ENCODE results near the gene RAD9B. TPM values are rescaled to one million over a fixed set of nuclear protein-coding genes. Genes with fewer than 3 reads are reported as not detected.
A peak's percentile ranks its signal among the peaks of the same experiment; 100 is the strongest.
"Not testable (repeated sequence)": the region's sequence is repeated elsewhere in the genome, so short reads cannot be mapped to it uniquely, and the experiment has no call there.

Gene RAD9B
- polyA plus RNA-seq, 3 donors from 2014 or later: 0.93 to 1.0 TPM; not detected in 1

DNA sequence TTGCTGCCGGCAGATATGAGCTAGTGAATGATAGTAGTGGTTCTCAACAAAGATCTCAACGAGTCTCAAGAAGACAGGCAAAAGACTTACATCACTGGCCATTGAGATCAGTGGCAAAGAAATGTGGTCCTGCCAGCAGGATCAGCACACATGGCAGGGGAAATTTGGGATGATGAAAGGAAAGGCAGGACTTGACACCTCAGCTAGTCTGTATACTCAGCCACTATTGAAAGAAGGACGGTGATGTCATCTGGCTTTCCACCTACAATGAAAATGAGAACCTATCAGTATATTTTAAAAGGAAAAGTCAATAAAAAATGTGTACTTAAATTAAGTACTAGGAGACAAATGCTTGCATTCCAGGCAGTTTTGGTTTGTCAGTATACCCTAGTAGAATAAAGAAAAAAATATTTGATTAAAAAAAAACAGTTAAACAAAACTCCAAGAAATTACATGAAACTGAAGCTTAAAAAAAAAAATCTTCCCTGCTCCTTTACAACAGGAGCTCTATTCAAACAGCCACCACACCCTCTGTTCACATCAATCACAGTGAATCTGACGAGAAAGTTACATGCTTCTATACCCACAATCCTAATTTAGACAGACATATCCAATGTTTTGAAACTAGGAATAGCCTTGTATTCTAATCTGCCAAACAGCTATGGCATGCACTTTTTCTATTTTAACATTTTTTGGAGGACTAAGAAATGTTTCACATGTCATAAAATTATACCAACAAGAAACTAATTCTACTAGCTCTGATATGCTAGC lies 34.9 kb downstream of the RAD9B start:
- Mint-ChIP-seq H3K36me3 (peaks cover 3 to 29% (median 9%) of the 10 kb centered on the region in 3 donors), H3K27ac (peak overlapping the region in 2 of 6 donors; percentile 18 to 23), H3K27me3 (ENCODE audit: low read depth in 3 of 3) (no peaks in the 10 kb centered on the region), H3K4me1 (peaks cover 2 to 27% of the 10 kb centered on the region in 2 donors), H3K4me3 (no peak overlapping the region), H3K9me3 (no peaks in the 10 kb centered on the region)
- no peak for DNase-seq

DNA sequence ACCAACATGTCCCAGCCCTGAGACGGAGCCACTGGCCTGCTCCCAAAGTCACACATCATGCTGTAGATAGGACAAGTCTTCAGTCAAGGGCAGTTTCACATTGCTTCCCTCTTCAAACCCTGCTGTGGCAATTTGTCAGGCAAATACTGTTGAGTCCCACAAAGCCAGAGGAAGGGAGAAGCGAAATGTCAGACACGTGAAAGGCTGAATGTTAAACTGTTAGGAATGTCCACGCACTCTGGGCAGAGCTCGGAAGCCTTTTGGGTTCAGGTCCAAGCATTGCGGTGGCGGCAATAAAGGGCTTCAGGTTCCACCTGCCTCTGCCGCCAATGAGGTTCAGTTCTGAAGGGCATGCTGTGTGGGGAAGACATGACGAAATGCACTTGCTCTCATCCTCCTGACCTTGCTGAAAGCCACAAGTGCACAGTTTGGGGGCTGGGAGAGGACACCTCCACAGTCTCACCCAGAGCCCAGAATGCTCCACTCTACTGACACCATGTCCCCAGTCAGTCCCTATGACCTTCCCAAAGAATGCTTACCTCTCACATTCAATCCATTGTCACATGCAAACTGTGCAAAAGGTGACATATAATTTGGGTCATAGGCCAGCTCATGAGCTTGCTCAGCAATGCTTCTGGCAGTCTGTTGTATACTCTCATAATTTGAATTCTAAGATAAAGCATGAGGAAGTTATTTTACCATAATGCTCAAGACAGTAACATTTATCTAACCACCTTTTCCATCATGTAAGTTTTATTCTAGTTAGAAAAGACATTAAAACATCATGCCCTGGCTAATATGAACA lies 35.7 kb downstream of the RAD9B start:
- Mint-ChIP-seq H3K4me3 (no peak overlapping the region), H3K36me3 (peaks cover 3 to 29% (median 9%) of the 10 kb centered on the region in 3 donors), H3K9me3 (no peaks in the 10 kb centered on the region), H3K27me3 (ENCODE audit: low read depth in 3 of 3) (no peaks in the 10 kb centered on the region), H3K4me1 (peaks cover 2 to 27% of the 10 kb centered on the region in 2 donors), H3K27ac (peak overlapping the region in 1 of 6 donors; percentile 67)
- no peak for DNase-seq

DNA sequence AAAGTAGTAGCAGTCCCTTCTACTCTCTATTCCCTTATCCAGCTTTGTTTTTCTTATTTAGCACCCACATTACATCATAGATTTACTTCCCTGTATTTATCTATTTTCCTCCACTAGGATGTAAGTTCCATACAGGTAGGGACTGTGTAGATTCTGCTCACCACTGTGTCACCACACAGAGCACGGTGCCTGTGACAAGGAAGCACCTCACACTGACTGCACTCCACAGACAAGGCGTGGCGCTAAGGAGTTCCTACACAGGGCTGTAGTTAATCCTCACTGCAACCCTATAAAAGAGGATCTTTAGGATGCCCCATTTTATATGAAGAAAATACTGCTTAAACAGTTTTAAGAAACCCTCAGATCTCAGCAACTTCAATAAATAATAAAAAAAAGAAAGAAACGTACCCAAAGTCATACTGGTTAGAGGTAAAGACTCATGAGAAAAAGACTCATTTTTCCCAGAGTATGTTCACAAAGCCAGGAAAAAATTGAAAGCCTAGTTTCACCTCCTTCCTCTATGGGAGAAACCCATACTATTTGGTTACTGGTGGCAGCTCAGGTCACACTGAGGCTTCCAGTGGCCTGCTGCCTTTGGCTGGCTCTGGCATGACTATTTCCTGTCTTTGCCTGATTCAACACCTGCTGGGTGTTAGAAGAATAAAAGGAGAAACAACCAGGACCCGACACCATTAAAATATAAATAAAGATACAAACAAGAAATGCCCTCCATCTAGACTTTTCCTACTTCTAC lies 36.9 kb downstream of the RAD9B start:
- Mint-ChIP-seq H3K4me1 (peaks cover 8 to 38% of the 10 kb centered on the region in 2 donors), H3K4me3 (peak overlapping the region in 1 of 5 donors; percentile 39), H3K27me3 (ENCODE audit: low read depth in 3 of 3) (peaks cover 0 to 2% (median 0%) of the 10 kb centered on the region in 3 donors), H3K36me3 (peaks cover 3 to 29% (median 9%) of the 10 kb centered on the region in 3 donors), H3K9me3 (no peaks in the 10 kb centered on the region), H3K27ac (peak overlapping the region in 4 of 6 donors; percentile 7 to 73 (median 42))
- DNase-seq: no peak

DNA sequence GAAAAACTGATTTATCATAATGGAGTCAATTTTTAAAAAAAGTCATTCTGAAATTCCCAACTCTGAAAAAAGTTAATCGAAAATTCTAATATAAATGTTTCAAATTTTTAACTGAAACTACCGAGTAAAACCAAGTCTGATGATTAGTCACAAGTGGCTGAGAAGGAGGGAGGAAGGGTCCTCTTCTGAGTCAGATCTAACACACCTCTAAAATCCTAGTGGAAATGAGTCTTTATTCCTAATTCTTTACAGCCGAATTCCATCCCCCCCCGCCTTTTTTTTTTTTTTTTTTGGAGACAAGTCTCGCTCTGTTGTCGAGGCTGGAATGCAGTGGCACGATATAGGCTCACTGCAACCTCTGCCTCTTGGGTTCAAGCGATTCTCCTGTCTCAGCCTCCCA lies 37.9 kb downstream of the RAD9B start:
- no peak for DNase-seq
- H3K4me1 Mint-ChIP-seq: peaks cover 8 to 32% of the 10 kb centered on the region in 2 donors
- peaks cover 3 to 27% (median 9%) of the 10 kb centered on the region in 3 donors for H3K36me3 Mint-ChIP-seq
- H3K4me3 Mint-ChIP-seq: no peak overlapping the region
- no peak overlapping the region for H3K27ac Mint-ChIP-seq
- no peaks in the 10 kb centered on the region for H3K9me3 Mint-ChIP-seq
- H3K27me3 Mint-ChIP-seq (ENCODE audit: low read depth in 3 of 3): peaks cover 0 to 2% (median 0%) of the 10 kb centered on the region in 3 donors

DNA sequence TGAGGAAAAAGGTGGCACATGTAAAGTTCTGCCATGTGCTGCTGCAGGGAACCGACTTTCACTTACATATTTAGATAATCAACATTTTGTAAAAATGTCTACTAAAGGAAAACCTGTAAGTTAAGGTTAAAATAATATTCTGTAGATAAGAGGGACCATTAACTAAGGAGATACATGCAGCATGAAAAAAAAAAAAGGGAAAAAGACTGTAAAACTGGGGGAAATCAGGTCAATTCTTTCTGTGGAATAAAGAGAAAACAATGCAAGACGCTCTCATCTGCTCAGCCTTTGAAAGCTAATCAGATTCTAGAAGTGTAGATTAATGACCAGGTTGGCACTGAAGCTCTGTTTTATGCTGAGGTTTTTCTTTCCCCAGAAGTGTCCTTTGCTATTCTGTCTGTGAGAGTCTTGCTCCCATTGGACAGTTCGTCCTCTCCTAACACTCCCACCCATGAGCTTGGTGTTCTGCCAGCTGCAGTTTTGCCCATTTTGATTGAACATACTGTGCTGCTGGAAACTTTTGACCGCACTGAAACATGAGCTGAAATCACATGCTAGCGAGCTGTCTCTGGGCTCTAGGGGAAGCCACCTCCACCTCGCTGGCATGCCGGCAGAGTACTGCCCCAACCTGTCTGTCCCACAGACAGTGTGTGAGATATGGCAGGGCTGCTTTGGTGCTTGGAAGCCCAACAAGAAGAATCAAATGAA lies 41.3 kb downstream of the RAD9B start:
- peaks cover 0 to 17% (median 3%) of the 10 kb centered on the region in 3 donors for H3K36me3 Mint-ChIP-seq
- H3K27ac Mint-ChIP-seq: peak overlapping the region in 4 of 6 donors; percentile 24 to 71 (median 31)
- no peak overlapping the region for H3K4me3 Mint-ChIP-seq
- H3K4me1 Mint-ChIP-seq: peaks cover 12 to 52% of the 10 kb centered on the region in 2 donors
- H3K9me3 Mint-ChIP-seq: no peaks in the 10 kb centered on the region
- H3K27me3 Mint-ChIP-seq (ENCODE audit: low read depth in 3 of 3): peaks cover 0 to 2% (median 2%) of the 10 kb centered on the region in 3 donors
- DNase-seq: no peak

DNA sequence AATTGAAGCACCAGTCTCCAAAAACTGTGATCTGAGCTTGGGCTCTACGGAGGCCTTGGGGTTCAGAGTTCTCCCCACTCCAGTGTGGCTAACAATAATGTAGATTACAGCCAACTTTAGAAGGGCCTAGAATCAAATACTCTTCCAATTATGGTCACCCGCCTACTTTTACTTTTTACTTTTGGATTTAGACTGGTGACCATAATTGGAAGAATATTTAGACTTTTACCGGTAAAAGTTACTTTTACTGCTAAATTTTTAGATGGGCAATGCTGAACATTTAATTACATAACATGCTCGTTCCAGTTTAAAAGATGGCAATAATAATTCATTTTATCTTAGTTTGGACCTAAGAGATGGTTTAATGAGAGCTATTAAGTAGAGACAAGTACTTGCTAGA lies 41.8 kb downstream of the RAD9B start:
- no peak for DNase-seq
- H3K27me3 Mint-ChIP-seq (ENCODE audit: low read depth in 3 of 3): peaks cover 0 to 2% (median 2%) of the 10 kb centered on the region in 3 donors
- no peak overlapping the region for H3K4me3 Mint-ChIP-seq
- H3K9me3 Mint-ChIP-seq: no peaks in the 10 kb centered on the region
- peaks cover 0 to 13% (median under 1%) of the 10 kb centered on the region in 3 donors for H3K36me3 Mint-ChIP-seq
- H3K4me1 Mint-ChIP-seq: peaks cover 11 to 54% of the 10 kb centered on the region in 2 donors
- H3K27ac Mint-ChIP-seq: peak overlapping the region in 2 of 6 donors; percentile 24 to 35

DNA sequence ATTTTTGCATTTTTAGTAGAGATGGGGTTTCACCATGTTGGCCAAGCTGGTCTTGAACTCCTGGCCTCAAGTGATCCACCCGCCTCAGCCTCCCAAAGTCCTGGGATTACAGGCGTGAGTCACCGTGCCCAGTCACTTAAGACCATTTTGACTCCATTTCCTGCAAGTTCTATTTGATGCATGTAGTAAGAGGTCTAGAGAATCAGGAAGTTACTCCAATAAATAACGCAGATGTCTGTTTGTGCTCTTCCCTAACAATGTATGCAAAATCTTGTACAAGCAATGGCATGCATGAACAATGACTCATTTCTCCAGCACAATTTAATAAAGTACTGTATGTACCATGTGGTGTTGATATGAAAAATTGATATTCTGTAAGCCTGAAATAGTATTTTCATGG lies 43.1 kb downstream of the RAD9B start:
- not testable (repeated sequence) for H3K4me3 Mint-ChIP-seq; H3K27me3 Mint-ChIP-seq (ENCODE audit: low read depth in 3 of 3); H3K9me3 Mint-ChIP-seq; DNase-seq
- peaks cover 0 to 11% (median 0%) of the 10 kb centered on the region in 3 donors for H3K36me3 Mint-ChIP-seq
- peaks cover 17 to 56% of the 10 kb centered on the region in 2 donors for H3K4me1 Mint-ChIP-seq
- peak overlapping the region in 1 of 6 donors; percentile 26 for H3K27ac Mint-ChIP-seq

DNA sequence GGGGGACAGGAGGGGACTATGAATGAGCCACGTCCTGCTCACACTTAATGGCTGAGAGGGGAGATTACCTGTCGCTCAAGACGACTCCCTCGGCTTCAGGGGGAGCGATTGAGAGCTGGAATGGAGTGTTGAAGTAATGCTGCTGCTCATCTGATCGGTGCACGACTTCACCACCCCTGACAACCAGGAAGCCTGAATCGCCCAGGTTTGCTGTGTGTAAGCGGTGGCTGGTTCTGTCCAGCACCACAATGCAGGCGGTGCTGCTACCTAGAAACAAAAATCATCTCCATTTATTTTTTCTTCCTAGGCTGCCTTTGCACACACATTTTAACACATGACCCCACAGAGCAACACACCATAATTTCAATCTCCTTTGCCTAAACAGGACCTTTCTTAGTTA lies 43.7 kb downstream of the RAD9B start:
- H3K36me3 Mint-ChIP-seq: peaks cover 0 to 15% (median 0%) of the 10 kb centered on the region in 3 donors
- H3K9me3 Mint-ChIP-seq: no peaks in the 10 kb centered on the region
- no peak overlapping the region for H3K4me3 Mint-ChIP-seq
- peaks cover 0 to 2% (median 2%) of the 10 kb centered on the region in 3 donors for H3K27me3 Mint-ChIP-seq (ENCODE audit: low read depth in 3 of 3)
- H3K27ac Mint-ChIP-seq: peak overlapping the region in 3 of 6 donors; percentile 14 to 53 (median 26)
- peaks cover 18 to 61% of the 10 kb centered on the region in 2 donors for H3K4me1 Mint-ChIP-seq
- DNase-seq: no peak

DNA sequence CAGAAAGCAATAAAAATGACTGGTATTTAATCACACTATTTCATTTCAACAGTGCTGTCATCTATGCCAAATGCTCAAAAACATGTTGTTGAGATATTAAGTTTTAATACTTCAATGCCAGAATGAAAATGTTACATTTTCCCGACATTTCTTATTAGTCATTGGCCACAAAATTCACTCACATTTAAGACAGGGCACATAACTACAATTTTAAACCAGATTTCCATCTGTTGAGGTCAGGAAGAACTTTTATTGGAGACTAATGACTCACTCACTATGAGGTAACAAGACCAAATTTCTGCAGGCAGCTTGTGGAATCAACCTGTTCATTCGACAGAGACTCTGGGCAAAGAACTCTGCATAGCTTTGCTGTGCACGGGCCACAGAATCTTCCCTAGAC lies 44.2 kb downstream of the RAD9B start:
- Mint-ChIP-seq H3K4me1 (peaks cover 20 to 64% of the 10 kb centered on the region in 2 donors), H3K9me3 (no peaks in the 10 kb centered on the region), H3K27ac (peak overlapping the region in 2 of 6 donors; percentile 14 to 53), H3K27me3 (ENCODE audit: low read depth in 3 of 3) (peaks cover 0 to 2% (median 2%) of the 10 kb centered on the region in 3 donors), H3K36me3 (peaks cover 0 to 16% (median 0%) of the 10 kb centered on the region in 3 donors), H3K4me3 (no peak overlapping the region)
- no peak for DNase-seq

DNA sequence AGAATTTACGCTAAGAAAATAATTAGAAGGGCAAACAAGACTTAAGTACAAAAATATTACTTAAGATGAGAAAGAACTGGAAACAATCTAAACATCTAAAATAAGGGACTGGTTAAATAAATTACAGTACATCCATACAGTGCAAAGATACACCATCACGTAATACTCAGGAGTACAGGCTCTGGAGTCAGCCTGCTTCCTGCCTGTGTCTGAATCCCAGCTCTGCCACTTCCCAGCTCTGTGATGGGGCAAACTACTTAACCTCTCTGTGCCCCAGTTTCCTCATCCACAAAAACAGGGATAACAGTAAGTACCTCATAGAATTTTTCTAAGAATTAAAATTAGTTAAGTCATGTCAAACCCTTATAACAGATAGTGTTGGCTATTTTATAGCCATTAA lies 45.0 kb downstream of the RAD9B start:
- Mint-ChIP-seq H3K36me3 (peaks cover 0 to 16% (median 0%) of the 10 kb centered on the region in 3 donors), H3K4me1 (peaks cover 23 to 70% of the 10 kb centered on the region in 2 donors), H3K27me3 (ENCODE audit: low read depth in 3 of 3) (peaks cover 0 to 2% (median 2%) of the 10 kb centered on the region in 3 donors), H3K27ac (no peak overlapping the region), H3K4me3 (no peak overlapping the region), H3K9me3 (no peaks in the 10 kb centered on the region)
- no peak for DNase-seq

DNA sequence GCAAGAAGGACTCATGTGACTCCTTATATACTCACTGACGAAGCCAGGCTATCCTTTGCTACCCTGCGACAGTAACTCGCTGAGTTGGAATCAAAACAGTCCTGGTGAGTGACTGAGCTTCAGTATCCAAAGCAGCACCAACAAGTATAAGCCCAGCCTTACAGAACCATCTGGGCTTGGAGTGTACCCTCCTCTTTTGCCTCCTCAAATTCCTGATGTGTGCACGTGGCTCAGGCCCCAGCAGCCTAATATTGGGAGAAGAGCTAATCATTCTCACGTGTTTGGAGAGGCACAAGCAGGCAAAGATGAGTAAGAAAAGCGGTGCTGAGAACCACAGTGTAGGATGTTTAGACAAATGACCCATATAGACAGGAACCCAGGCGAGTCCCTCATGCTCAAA lies 46.5 kb downstream of the RAD9B start:
- no peak overlapping the region for H3K4me3 Mint-ChIP-seq
- no peaks in the 10 kb centered on the region for H3K9me3 Mint-ChIP-seq
- H3K27ac Mint-ChIP-seq: peak overlapping the region in 1 of 6 donors; percentile 43
- no peak for DNase-seq
- peaks cover 23 to 66% of the 10 kb centered on the region in 2 donors for H3K4me1 Mint-ChIP-seq
- peaks cover 0 to 2% (median under 1%) of the 10 kb centered on the region in 3 donors for H3K27me3 Mint-ChIP-seq (ENCODE audit: low read depth in 3 of 3)
- H3K36me3 Mint-ChIP-seq: peaks cover 0 to 16% (median 0%) of the 10 kb centered on the region in 3 donors

DNA sequence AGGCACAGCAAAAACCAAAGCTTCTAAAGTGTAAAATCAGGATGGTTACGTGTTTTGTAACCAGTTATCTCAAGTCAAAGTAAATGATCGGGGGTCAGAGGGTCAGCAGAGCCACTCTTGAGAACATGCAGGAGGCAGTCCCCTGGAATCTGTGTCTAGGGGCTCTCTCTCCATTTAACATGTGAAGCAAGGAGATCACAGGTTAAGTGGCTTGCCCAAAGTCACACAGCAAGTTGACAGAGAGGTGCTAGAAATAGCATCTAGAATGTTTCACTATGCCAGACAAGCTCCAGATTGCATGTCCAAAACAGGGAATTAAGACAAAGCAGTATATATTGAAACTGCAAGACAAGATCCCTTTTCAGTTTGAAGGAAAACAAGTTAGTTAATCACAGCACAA lies 47.6 kb downstream of the RAD9B start:
- peak overlapping the region in 5 of 6 donors; percentile 3 to 81 (median 35) for H3K27ac Mint-ChIP-seq
- H3K9me3 Mint-ChIP-seq: no peaks in the 10 kb centered on the region
- peaks cover 22 to 69% of the 10 kb centered on the region in 2 donors for H3K4me1 Mint-ChIP-seq
- DNase-seq: no peak
- H3K27me3 Mint-ChIP-seq (ENCODE audit: low read depth in 3 of 3): peaks cover 0 to 2% (median 2%) of the 10 kb centered on the region in 3 donors
- peaks cover 0 to 16% (median 0%) of the 10 kb centered on the region in 3 donors for H3K36me3 Mint-ChIP-seq
- no peak overlapping the region for H3K4me3 Mint-ChIP-seq

Measured in immature natural killer cell (primary cell).